B cell (primary cell): Measurements from ENCODE around the gene CPD. TPM values are rescaled to one million over a fixed set of nuclear protein-coding genes. Genes with fewer than 3 reads are reported as not detected.

Experiments used
- ATAC-seq: fragments of 200-7000 bp; cut with Tn5 transposase; one replicate; pipeline ENCODE4 v1.10.0; 2021; ENCODE audit warnings: low read depth, mild to moderate bottlenecking, moderate number of reproducible peaks, moderate library complexity
- CTCF ChIA-PET: fragments of 350-600 bp; sonication (Branson Sonifier 250); formaldehyde crosslinking; loops from one replicate; lab custom pipeline; 2021; ENCODE audit warnings: antibody characterized with exemption, inconsistent platforms; lab: Charles Lee
- POLR2A ChIA-PET: fragments of 350-600 bp; sonication (Branson Sonifier 250); formaldehyde crosslinking; loops from one replicate; lab custom pipeline; 2021; ENCODE audit warnings: antibody characterized with exemption; lab: Charles Lee
- DNase-seq: peaks from one replicate; pipeline ENCODE4 v3.0.0; 2013
- H2AFZ ChIP-seq: 2 replicates; pipeline ENCODE4 v1.6.1; 2012; ENCODE audit warnings: mild to moderate bottlenecking, low read depth, low read length; ENCODE audit not compliant: insufficient read depth, poor library complexity, severe bottlenecking
- H3K27ac ChIP-seq, 2 donors: 1 replicate in 1 of 2; 2 replicates in 1 of 2; pipeline ENCODE4 v1.5.1; 2012 to 2013; ENCODE audit warnings: low read length in 2 of 2, mild to moderate bottlenecking in 2 of 2, moderate library complexity in 1 of 2
- H3K27me3 ChIP-seq, 4 experiments: fragments of 200-600 bp in 1 of 4; sonication (generic) in 1 of 4; replicated peaks in 1 of 4; 1 replicate in 2 of 4; 2 replicates in 2 of 4; pipeline versions ENCODE4 v1.6.1 to v1.7.0; 2013 to 2016; ENCODE audit warnings: low read length in 3 of 4, mild to moderate bottlenecking in 2 of 4, mixed read lengths in 1 of 4, moderate library complexity in 1 of 4; ENCODE audit not compliant: insufficient read depth in 4 of 4, control insufficient read depth in 3 of 4; ENCODE audit errors: control extremely low read depth in 1 of 4
- H3K36me3 ChIP-seq, 2 experiments: replicated peaks in 1 of 2; 1 replicate in 1 of 2; 2 replicates in 1 of 2; pipeline versions ENCODE4 v1.6.1 to v1.7.1; 2013; ENCODE audit warnings: low read length in 1 of 2; ENCODE audit not compliant: insufficient read depth in 2 of 2, control insufficient read depth in 1 of 2; ENCODE audit errors: control extremely low read depth in 1 of 2, extremely low read depth in 1 of 2
- H3K4me1 ChIP-seq, 2 donors: fragments of 200-600 bp in 1 of 2; sonication (generic) in 1 of 2; 1 replicate in 1 of 2; 2 replicates in 1 of 2; pipeline versions ENCODE4 v1.5.1 to v1.6.1; 2013 to 2017; ENCODE audit warnings: low read length in 2 of 2; ENCODE audit not compliant: control insufficient read depth in 2 of 2, insufficient read depth in 2 of 2
- H3K4me2 ChIP-seq: replicated peaks from 2 replicates; pipeline ENCODE3; 2012; ENCODE audit warnings: mild to moderate bottlenecking, low read depth, low read length; ENCODE audit not compliant: poor library complexity, severe bottlenecking
- H3K4me3 ChIP-seq, 5 experiments: fragments of 200-600 bp in 1 of 5; sonication (generic) in 1 of 5; 1 replicate in 3 of 5; 2 replicates in 2 of 5; pipeline versions ENCODE4 v1.5.1 to v1.7.0; 2011 to 2016; ENCODE audit warnings: low read length in 4 of 5, mild to moderate bottlenecking in 4 of 5, low read depth in 2 of 5, control low read depth in 1 of 5, moderate library complexity in 1 of 5; ENCODE audit not compliant: insufficient read depth in 1 of 5; ENCODE audit errors: control extremely low read depth in 1 of 5, extremely low read depth in 1 of 5
- H3K79me2 ChIP-seq: fragments of 200-600 bp; sonication (generic); one replicate; pipeline ENCODE4 v1.6.0; 2016; ENCODE audit warnings: low read length; ENCODE audit not compliant: control insufficient read depth, insufficient read depth
- H3K9ac ChIP-seq: fragments of 200-600 bp; sonication (generic); 2 replicates; pipeline ENCODE4 v1.6.1; 2017; ENCODE audit warnings: mild to moderate bottlenecking, low read length, moderate library complexity
- H3K9me3 ChIP-seq, 3 donors: one replicate each; pipeline versions ENCODE4 v1.6.1 to v1.7.1; 2013; ENCODE audit warnings: low read length in 2 of 3; ENCODE audit not compliant: control insufficient read depth in 2 of 3, insufficient read depth in 1 of 3; ENCODE audit errors: control extremely low read depth in 1 of 3
- H4K20me1 ChIP-seq: 2 replicates; pipeline ENCODE4 v1.6.0; 2012; ENCODE audit warnings: mild to moderate bottlenecking, low read length; ENCODE audit not compliant: insufficient read depth, control insufficient read depth, poor library complexity, severe bottlenecking
- H3K27ac Mint-ChIP-seq: one replicate; pipeline ENCODE4 v1.8.0; 2021; ENCODE audit warnings: mixed read lengths
- H3K27me3 Mint-ChIP-seq: one replicate; pipeline ENCODE4 v1.8.0; 2021; ENCODE audit warnings: mixed read lengths
- H3K4me1 Mint-ChIP-seq: one replicate; pipeline ENCODE4 v1.8.0; 2021; ENCODE audit warnings: mixed read lengths
- H3K4me3 Mint-ChIP-seq: one replicate; pipeline ENCODE4 v1.8.0; 2021; ENCODE audit warnings: mixed read lengths
- H3K9me3 Mint-ChIP-seq: one replicate; pipeline ENCODE4 v1.8.0; 2022; ENCODE audit warnings: mixed read lengths; ENCODE audit not compliant: insufficient read depth
- EZH2 ChIP-seq: IDR thresholded peaks from 2 replicates; pipeline ENCODE4 v1.6.1; 2012; ENCODE audit warnings: borderline replicate concordance, low read depth, mild to moderate bottlenecking, moderate library complexity, low read length; ENCODE audit not compliant: insufficient read depth, poor library complexity, severe bottlenecking
- WGBS: methylation state at CpG from one replicate; pipeline ENCODE4 v1.1.5; 2013; ENCODE audit warnings: missing lambda C conversion rate; ENCODE audit not compliant: insufficient coverage; 5-methylcytosine and 5-hydroxymethylcytosine counted together
- intact Hi-C: fragments of 100-400 bp; cut with micrococcal nuclease; formaldehyde crosslinking; loops from one replicate; pipeline ENCODE4 v1.10.0; 2022
- polyA plus RNA-seq: library from polyadenylated mRNA; depleted of rRNA; stranded (reverse); fragments of >200 nt; gene quantifications from 2 replicates; pipeline ENCODE4 v1.2.3, GENCODE V29; 2012
- total RNA-seq, 2 donors: library from RNA; stranded (reverse); fragments of 120-200 nt in 1 of 2; gene quantifications; 1 replicate in 1 of 2; 2 replicates in 1 of 2; pipeline versions ENCODE4 v1.2.3 to v1.2.4, GENCODE V29; 2013 to 2022
- TF ChIP-seq, protein P1 (sequence below): fragments of 200-600 bp; IDR thresholded peaks from one replicate; pipeline ENCODE4 v1.8.0; 2022; ENCODE audit warnings: antibody characterized with exemption, mild to moderate bottlenecking

Gene CPD
- total and polyA plus RNA-seq, 2 donors (not counting 1 experiment from before 2014, with no cell fraction given): 1.5 to 15.6 TPM

DNA sequence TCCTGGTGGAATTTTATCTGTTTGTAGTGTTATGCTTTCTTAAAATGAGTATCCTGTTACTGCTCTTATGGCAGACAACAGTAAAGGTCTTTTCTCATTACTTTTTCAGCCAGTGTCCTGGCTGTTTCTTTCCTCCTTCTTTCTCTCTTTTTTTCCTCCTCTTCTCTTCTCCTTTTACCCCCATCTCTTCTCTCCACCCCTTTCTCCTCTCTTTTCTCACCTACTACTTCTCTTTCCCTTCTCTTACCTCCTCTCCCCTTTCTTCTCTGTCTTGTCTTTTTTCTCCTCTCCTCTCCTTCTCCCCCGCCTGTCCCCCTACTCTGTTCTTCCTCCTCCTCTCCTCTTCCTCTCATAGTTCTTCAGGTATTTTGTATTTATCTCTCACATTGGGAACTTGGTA is 48.9 kb downstream of the CPD start:
- Histone ChIP-seq H4K20me1 (no peaks in the 10 kb centered on the region), H3K79me2 (no peaks in the 10 kb centered on the region), H3K27me3 (no peaks in the 10 kb centered on the region), H3K36me3 (peaks cover under 1 to 3% of the 10 kb centered on the region in 2 experiments), H3K9me3 (no peaks in the 10 kb centered on the region), H3K27ac (no peak overlapping the region), H3K4me3 (no peak overlapping the region), H3K4me1 (no peaks in the 10 kb centered on the region), H3K4me2 (no peak overlapping the region), H3K9ac (no peak overlapping the region), H2AFZ (no peak overlapping the region)
- H3K9me3 Mint-ChIP-seq: no peaks in the 10 kb centered on the region
- no peaks in the 10 kb centered on the region for H3K4me1 Mint-ChIP-seq
- no CpG with 5 or more reads among the region's 1 CpG for WGBS
- ATAC-seq: no peak
- DNase-seq: no peak
- CTCF ChIA-PET: no interaction called here
- POLR2A ChIA-PET: no interaction called here
- TF ChIP-seq, protein P1, sequence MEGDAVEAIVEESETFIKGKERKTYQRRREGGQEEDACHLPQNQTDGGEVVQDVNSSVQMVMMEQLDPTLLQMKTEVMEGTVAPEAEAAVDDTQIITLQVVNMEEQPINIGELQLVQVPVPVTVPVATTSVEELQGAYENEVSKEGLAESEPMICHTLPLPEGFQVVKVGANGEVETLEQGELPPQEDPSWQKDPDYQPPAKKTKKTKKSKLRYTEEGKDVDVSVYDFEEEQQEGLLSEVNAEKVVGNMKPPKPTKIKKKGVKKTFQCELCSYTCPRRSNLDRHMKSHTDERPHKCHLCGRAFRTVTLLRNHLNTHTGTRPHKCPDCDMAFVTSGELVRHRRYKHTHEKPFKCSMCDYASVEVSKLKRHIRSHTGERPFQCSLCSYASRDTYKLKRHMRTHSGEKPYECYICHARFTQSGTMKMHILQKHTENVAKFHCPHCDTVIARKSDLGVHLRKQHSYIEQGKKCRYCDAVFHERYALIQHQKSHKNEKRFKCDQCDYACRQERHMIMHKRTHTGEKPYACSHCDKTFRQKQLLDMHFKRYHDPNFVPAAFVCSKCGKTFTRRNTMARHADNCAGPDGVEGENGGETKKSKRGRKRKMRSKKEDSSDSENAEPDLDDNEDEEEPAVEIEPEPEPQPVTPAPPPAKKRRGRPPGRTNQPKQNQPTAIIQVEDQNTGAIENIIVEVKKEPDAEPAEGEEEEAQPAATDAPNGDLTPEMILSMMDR: no peak
- TF ChIP-seq EZH2: no peak
- no peaks in the 10 kb centered on the region for H3K27me3 Mint-ChIP-seq
- intact Hi-C loops: no loop called here
- no peak overlapping the region for H3K27ac Mint-ChIP-seq
- no peak overlapping the region for H3K4me3 Mint-ChIP-seq

- no peaks in the 10 kb centered on the region for H3K79me2 ChIP-seq
- ChIA-PET CTCF (no interaction called here), POLR2A (no interaction called here)
- H3K4me3 ChIP-seq: no peak overlapping the region
- no peaks in the 10 kb centered on the region for H4K20me1 ChIP-seq
- no peaks in the 10 kb centered on the region for H3K9me3 Mint-ChIP-seq
- TF ChIP-seq, protein P1: no peak
- no peak for TF ChIP-seq EZH2
- H3K9me3 ChIP-seq: no peaks in the 10 kb centered on the region
- DNase-seq: no peak
- WGBS: no CpG with 5 or more reads among the region's 1 CpG
- no peaks in the 10 kb centered on the region for H3K4me1 ChIP-seq
- no peak overlapping the region for H3K4me2 ChIP-seq
- H3K4me3 Mint-ChIP-seq: no peak overlapping the region
- no peak overlapping the region for H3K27ac Mint-ChIP-seq
- H3K27me3 Mint-ChIP-seq: no peaks in the 10 kb centered on the region
- peaks cover 0 to 6% of the 10 kb centered on the region in 2 experiments for H3K36me3 ChIP-seq
- no peak overlapping the region for H3K27ac ChIP-seq
- no peak overlapping the region for H3K9ac ChIP-seq
- intact Hi-C loops: no loop called here
- no peaks in the 10 kb centered on the region for H3K27me3 ChIP-seq
- ATAC-seq: no peak
- no peak overlapping the region for H2AFZ ChIP-seq
- H3K4me1 Mint-ChIP-seq: no peaks in the 10 kb centered on the region
Observed at GRCh38 chr17:30429155-30429554, 50.4 kb downstream of the CPD start.
